ENCODE measurements around the gene CKAP5. TPM values are rescaled to one million over a fixed set of nuclear protein-coding genes. Genes with fewer than 3 reads are reported as not detected.

CKAP5 gene
- total RNA-seq = 10 to 100 TPM; 23.8 to 75.1 (median 26.7) TPM

DNA sequence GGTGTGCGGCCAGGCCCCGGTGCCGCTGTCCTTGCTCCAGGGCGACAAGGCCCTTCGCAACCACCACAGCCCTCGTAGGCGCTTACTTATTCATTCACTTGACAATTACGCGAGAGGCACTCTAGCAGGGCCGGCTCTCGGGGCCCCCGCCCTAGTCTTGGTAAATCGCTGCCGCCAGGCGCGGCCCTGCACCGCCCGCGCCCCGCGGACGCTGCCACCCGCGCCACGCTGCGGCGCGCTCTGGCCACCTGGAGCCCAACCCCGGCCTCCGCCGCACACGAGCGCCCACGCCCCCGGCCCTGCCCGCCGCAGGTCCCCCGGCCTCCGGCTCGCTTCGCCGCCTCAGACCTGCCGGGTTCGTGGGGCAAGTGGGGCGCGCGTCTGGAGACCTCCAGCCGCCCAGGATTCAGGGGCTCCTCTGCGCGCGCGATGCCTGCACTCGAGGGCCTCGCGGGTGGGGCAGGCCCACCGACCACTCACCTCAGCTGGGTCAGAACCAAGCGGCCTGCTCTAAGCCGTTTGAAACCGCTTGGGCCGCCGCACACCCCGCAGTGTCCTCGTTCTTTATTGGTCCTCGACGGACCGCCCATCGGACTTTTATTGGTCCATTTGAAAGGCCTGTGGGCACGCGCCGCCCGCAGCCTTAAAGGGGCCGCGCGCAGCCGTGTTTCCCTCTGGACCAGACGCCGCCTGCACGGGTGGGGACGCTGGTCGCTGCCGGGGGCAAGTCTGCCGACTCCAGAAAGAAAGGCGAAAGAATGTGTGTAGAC lies at the start of gene CKAP5:
TSS of gene CKAP5 (minus strand) at position 541 of the 770 bp plus-strand sequence. CDS start 25,049 bp downstream, outside the sequence.
- Histone ChIP-seq H3K9me3 (no peaks in the 10 kb centered on the region), H3K4me1 (peaks cover 0 to 17% (median 2%) of the 10 kb centered on the region in 4 donors), H3K27me3 (no peaks in the 10 kb centered on the region), H3K4me3 (peak within 1 kb of the TSS; percentile 77 to 98 (median 86)), H3K27ac (peak within 1 kb of the TSS; percentile 79 to 94 (median 88)), H3K36me3 (no peaks in the 10 kb centered on the region)
- peak; percentile 89 to 96 (median 93) for DNase-seq
- TF ChIP-seq POLR2A (IDR thresholded peaks at IDR 0.05) = peak; percentile 20 to 53
- TF ChIP-seq, protein P1, sequence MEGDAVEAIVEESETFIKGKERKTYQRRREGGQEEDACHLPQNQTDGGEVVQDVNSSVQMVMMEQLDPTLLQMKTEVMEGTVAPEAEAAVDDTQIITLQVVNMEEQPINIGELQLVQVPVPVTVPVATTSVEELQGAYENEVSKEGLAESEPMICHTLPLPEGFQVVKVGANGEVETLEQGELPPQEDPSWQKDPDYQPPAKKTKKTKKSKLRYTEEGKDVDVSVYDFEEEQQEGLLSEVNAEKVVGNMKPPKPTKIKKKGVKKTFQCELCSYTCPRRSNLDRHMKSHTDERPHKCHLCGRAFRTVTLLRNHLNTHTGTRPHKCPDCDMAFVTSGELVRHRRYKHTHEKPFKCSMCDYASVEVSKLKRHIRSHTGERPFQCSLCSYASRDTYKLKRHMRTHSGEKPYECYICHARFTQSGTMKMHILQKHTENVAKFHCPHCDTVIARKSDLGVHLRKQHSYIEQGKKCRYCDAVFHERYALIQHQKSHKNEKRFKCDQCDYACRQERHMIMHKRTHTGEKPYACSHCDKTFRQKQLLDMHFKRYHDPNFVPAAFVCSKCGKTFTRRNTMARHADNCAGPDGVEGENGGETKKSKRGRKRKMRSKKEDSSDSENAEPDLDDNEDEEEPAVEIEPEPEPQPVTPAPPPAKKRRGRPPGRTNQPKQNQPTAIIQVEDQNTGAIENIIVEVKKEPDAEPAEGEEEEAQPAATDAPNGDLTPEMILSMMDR (IDR thresholded peaks at IDR 0.05) = peak in 3 of 6 experiments; percentile 3 to 28 (median 19)

DNA sequence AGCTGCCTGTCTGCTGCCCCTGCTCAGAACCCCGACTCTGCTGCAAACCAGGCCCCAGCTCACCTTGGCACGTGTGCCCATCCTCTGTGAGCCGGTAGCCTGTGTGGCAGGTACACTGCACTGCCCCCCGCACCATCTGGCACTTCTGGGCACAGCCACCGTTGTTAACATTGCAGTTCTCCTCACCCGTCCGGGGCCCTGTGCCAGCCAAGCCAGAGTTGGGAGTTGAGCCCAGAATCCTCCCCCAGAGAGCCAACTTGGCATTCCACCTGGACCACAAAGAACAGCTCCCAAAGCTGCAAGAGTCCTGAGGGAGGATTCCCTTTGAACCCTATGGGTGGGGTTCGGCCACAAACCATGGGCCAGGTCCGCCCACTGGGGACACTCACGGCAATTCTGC lies 49.7 kb upstream of the CKAP5 start:
- peaks cover 0 to 53% (median 0%) of the 10 kb centered on the region in 3 donors for H3K36me3 ChIP-seq
- DNase-seq = no peak
- H3K27ac ChIP-seq = no peak overlapping the region
- TF ChIP-seq, protein P1 (IDR thresholded peaks at IDR 0.05) = no peak
- no peak for TF ChIP-seq POLR2A (IDR thresholded peaks at IDR 0.05)
- no peak overlapping the region for H3K4me3 ChIP-seq
- no peaks in the 10 kb centered on the region for H3K4me1 ChIP-seq
- H3K9me3 ChIP-seq = no peaks in the 10 kb centered on the region
- H3K27me3 ChIP-seq = no peaks in the 10 kb centered on the region

DNA sequence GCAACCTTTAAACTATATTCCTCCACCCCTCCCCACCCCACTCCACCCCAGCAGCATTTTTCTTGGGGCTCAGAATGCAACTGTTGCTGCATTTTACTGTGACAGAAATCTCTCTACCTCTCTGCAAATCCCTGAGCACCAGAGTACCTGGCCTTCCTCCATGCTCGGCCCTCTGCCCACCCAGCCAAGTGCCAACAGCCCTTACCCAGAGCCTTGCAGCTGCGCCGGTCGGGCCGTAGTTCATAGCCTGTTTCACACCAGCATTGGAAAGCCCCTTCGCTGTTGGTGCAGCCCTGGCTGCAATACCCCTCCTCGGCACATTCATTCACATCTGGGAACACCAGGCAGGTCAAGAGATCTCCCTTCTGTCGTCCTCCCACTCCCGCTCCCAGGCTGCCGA lies 48.9 kb upstream of the CKAP5 start:
- Histone ChIP-seq H3K4me1 (no peaks in the 10 kb centered on the region), H3K36me3 (peaks cover 0 to 54% (median 0%) of the 10 kb centered on the region in 3 donors), H3K27me3 (no peaks in the 10 kb centered on the region), H3K27ac (no peak overlapping the region), H3K4me3 (no peak overlapping the region), H3K9me3 (no peaks in the 10 kb centered on the region)
- TF ChIP-seq, protein P1 (IDR thresholded peaks at IDR 0.05) = no peak
- TF ChIP-seq POLR2A (IDR thresholded peaks at IDR 0.05) = no peak
- DNase-seq = no peak

DNA sequence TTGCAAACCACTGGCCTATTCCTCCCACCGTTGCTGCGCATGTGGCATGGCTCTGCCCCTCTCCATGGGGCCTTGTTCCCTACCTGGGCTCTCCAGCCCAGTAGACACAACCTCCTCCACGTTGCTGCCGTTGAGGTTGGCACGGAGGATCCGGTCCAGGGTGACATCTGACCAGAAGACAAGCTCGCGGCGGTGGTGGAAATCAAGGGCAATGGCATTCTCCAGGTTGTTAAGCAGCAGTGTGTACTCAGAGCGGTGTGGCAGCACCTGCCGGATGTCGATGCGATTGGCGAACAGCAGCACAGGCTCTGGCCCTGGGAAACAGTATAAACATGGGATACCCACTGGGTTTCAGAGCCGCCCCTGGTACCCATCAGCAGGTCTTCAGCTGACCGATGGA lies 48.4 kb upstream of the CKAP5 start:
- no peak overlapping the region for H3K27ac ChIP-seq
- TF ChIP-seq, protein P1 (IDR thresholded peaks at IDR 0.05) = no peak
- no peak for TF ChIP-seq POLR2A (IDR thresholded peaks at IDR 0.05)
- H3K27me3 ChIP-seq = no peaks in the 10 kb centered on the region
- H3K4me3 ChIP-seq = no peak overlapping the region
- no peaks in the 10 kb centered on the region for H3K9me3 ChIP-seq
- H3K36me3 ChIP-seq = peaks cover 0 to 49% (median 0%) of the 10 kb centered on the region in 3 donors
- no peaks in the 10 kb centered on the region for H3K4me1 ChIP-seq
- DNase-seq = no peak

DNA sequence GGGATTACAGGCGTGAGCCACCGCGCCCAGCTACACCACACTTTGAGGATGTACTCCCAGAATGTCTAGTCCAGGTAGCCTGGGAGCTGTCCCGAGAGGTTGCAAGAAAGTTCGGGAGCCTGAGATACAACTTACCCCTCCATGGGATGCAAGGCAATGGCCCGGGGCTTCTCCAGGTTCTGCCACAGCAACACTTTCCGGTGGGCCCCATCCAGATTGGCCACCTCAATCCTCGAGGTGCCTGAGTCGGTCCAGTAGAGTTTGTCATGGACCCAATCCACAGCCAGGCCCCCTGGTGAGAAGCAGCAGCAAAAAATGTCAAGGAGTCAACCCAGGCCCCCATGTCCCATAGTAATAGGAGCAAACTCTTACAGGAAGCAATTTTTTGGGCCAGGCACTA lies 46.8 kb upstream of the CKAP5 start:
- Histone ChIP-seq H3K36me3 (peaks cover 0 to 44% (median 0%) of the 10 kb centered on the region in 3 donors), H3K4me1 (no peaks in the 10 kb centered on the region), H3K27me3 (no peaks in the 10 kb centered on the region), H3K27ac (no peak overlapping the region), H3K9me3 (no peaks in the 10 kb centered on the region), H3K4me3 (no peak overlapping the region)
- TF ChIP-seq, protein P1 (IDR thresholded peaks at IDR 0.05) = no peak
- TF ChIP-seq POLR2A (IDR thresholded peaks at IDR 0.05) = no peak
- DNase-seq = no peak
